C4-2B (cell line): ENCODE results near the gene CCDC3.
A peak's percentile ranks its signal among the peaks of the same experiment; 100 is the strongest.

Source experiments
- H3K27ac ChIP-seq: fragments of 450-650 bp; 2 replicates; pipeline ENCODE4 v1.5.1; 2017
- CTCF ChIP-seq: fragments of 450-650 bp; conservative IDR thresholded peaks from 2 replicates; pipeline ENCODE4 v1.5.1; 2017; ENCODE audit warnings: mild to moderate bottlenecking
- ZFX ChIP-seq: fragments of 450-650 bp; IDR thresholded peaks from 2 replicates; pipeline ENCODE4 v1.6.1; 2017

CCDC3 gene

GRCh38 chr10:12906051-12906541 lies 95.4 kb downstream of the CCDC3 start:
- TF ChIP-seq CTCF (no peak), ZFX (no peak)
- H3K27ac ChIP-seq: no peak overlapping the region

GRCh38 chr10:12905067-12905466 lies 96.4 kb downstream of the CCDC3 start:
- no peak overlapping the region for H3K27ac ChIP-seq
- TF ChIP-seq ZFX: no peak
- no peak for TF ChIP-seq CTCF

GRCh38 chr10:12902851-12903358 lies 98.6 kb downstream of the CCDC3 start:
- TF ChIP-seq CTCF (no peak), ZFX (no peak)
- H3K27ac ChIP-seq: no peak overlapping the region

GRCh38 chr10:12902135-12902572 lies 99.4 kb downstream of the CCDC3 start:
- TF ChIP-seq CTCF (peak; percentile 90), ZFX (no peak)
- H3K27ac ChIP-seq: no peak overlapping the region

- no peak for TF ChIP-seq ZFX
- no peak for TF ChIP-seq CTCF
- H3K27ac ChIP-seq: no peak overlapping the region
Observed at GRCh38 chr10:12899546-12899945, 102.0 kb downstream of the CCDC3 start.

- TF ChIP-seq CTCF (no peak), ZFX (no peak)
- H3K27ac ChIP-seq: no peak overlapping the region
Observed at GRCh38 chr10:12898271-12898670, 103.2 kb downstream of the CCDC3 start.

- TF ChIP-seq ZFX: no peak
- TF ChIP-seq CTCF: no peak
- no peak overlapping the region for H3K27ac ChIP-seq
Observed at GRCh38 chr10:12897278-12897677, 104.2 kb downstream of the CCDC3 start.
